ENCODE measurements around the gene LCN2. TPM values are rescaled to one million over a fixed set of nuclear protein-coding genes. Genes with fewer than 3 reads are reported as not detected.
A peak's percentile ranks its signal among the peaks of the same experiment; 100 is the strongest.

LCN2 gene
- total RNA-seq, 2 experiments from 2014 or later = not detected

GRCh38 chr9:128149951-128150593, 819 bp downstream of the LCN2 start:
- Histone ChIP-seq H3K9me3 (ENCODE audit: control insufficient read depth in 1 of 2, insufficient read depth in 1 of 2, low read length in 2 of 2) (no peaks in the 10 kb centered on the region), H3K36me3 (ENCODE audit: insufficient read depth, low read length) (no peaks in the 10 kb centered on the region), H3K27ac (ENCODE audit: low read depth in 1 of 2, low read length in 2 of 2) (no peak overlapping the region), H3K4me3 (ENCODE audit: low read length) (no peak overlapping the region), H3K27me3 (ENCODE audit: control insufficient read depth in 1 of 2, insufficient read depth in 2 of 2, low read length in 2 of 2) (no peaks in the 10 kb centered on the region), H3K4me1 (ENCODE audit: insufficient read depth, low read length) (no peaks in the 10 kb centered on the region)
- Mint-ChIP-seq H3K36me3 (ENCODE audit: low read depth) (no peaks in the 10 kb centered on the region), H3K27ac (no peak overlapping the region), H3K4me1 (ENCODE audit: low read depth) (no peaks in the 10 kb centered on the region), H3K4me3 (no peak overlapping the region), H3K27me3 (no peaks in the 10 kb centered on the region), H3K9me3 (no peaks in the 10 kb centered on the region)
- CTCF ChIA-PET = no interaction called here
- POLR2A ChIA-PET = no interaction called here
- no peak for DNase-seq
- ATAC-seq (ENCODE audit: poor library complexity) = no peak
- no peak for TF ChIP-seq CTCF (IDR thresholded peaks at IDR 0.05)
- intact Hi-C loops (cut with DNase I, micrococcal nuclease) = loop anchor here in 1 of 2 experiments (10.0 kb wide), 1 partner anchor 925 kb away; no protein-coding TSS in a partner anchor

- H3K4me1 Mint-ChIP-seq (ENCODE audit: low read depth) = no peaks in the 10 kb centered on the region
- ChIA-PET POLR2A (no interaction called here), CTCF (no interaction called here)
- DNase-seq = peak in 1 of 14 experiments; percentile 12
- no peak overlapping the region for H3K4me3 Mint-ChIP-seq
- Histone ChIP-seq H3K4me1 (ENCODE audit: insufficient read depth, low read length) (no peaks in the 10 kb centered on the region), H3K36me3 (ENCODE audit: insufficient read depth, low read length) (no peaks in the 10 kb centered on the region), H3K9me3 (ENCODE audit: control insufficient read depth in 1 of 2, insufficient read depth in 1 of 2, low read length in 2 of 2) (no peaks in the 10 kb centered on the region), H3K4me3 (ENCODE audit: low read length) (no peak overlapping the region), H3K27me3 (ENCODE audit: control insufficient read depth in 1 of 2, insufficient read depth in 2 of 2, low read length in 2 of 2) (no peaks in the 10 kb centered on the region), H3K27ac (ENCODE audit: low read depth in 1 of 2, low read length in 2 of 2) (no peak overlapping the region)
- intact Hi-C loops (cut with DNase I, micrococcal nuclease) = loop anchor here in 1 of 2 experiments (10.0 kb wide), 1 partner anchor 926 kb away; no protein-coding TSS in a partner anchor
- H3K27ac Mint-ChIP-seq = no peak overlapping the region
- no peaks in the 10 kb centered on the region for H3K27me3 Mint-ChIP-seq
- no peaks in the 10 kb centered on the region for H3K36me3 Mint-ChIP-seq (ENCODE audit: low read depth)
- TF ChIP-seq CTCF (IDR thresholded peaks at IDR 0.05) = no peak
- peak; percentile 55 for ATAC-seq (ENCODE audit: poor library complexity)
- no peaks in the 10 kb centered on the region for H3K9me3 Mint-ChIP-seq
These were observed 1.5 kb downstream of the LCN2 start for GRCh38 chr9:128150594-128151308.

- Histone ChIP-seq H3K9me3 (ENCODE audit: control insufficient read depth in 1 of 2, insufficient read depth in 1 of 2, low read length in 2 of 2) (no peaks in the 10 kb centered on the region), H3K4me1 (ENCODE audit: insufficient read depth, low read length) (no peaks in the 10 kb centered on the region), H3K36me3 (ENCODE audit: insufficient read depth, low read length) (no peaks in the 10 kb centered on the region), H3K27ac (ENCODE audit: low read depth in 1 of 2, low read length in 2 of 2) (no peak overlapping the region), H3K27me3 (ENCODE audit: control insufficient read depth in 1 of 2, insufficient read depth in 2 of 2, low read length in 2 of 2) (no peaks in the 10 kb centered on the region), H3K4me3 (ENCODE audit: low read length) (no peak overlapping the region)
- ChIA-PET CTCF (no interaction called here), POLR2A (no interaction called here)
- no peak overlapping the region for H3K27ac Mint-ChIP-seq
- no peaks in the 10 kb centered on the region for H3K36me3 Mint-ChIP-seq (ENCODE audit: low read depth)
- ATAC-seq (ENCODE audit: poor library complexity) (no peak), DNase-seq (no peak)
- H3K4me3 Mint-ChIP-seq = no peak overlapping the region
- H3K9me3 Mint-ChIP-seq = no peaks in the 10 kb centered on the region
- intact Hi-C loops (cut with DNase I, micrococcal nuclease) = loop anchor here in 1 of 2 experiments (10.0 kb wide), 1 partner anchor 927 kb away; no protein-coding TSS in a partner anchor
- H3K4me1 Mint-ChIP-seq (ENCODE audit: low read depth) = no peaks in the 10 kb centered on the region
- no peak for TF ChIP-seq CTCF (IDR thresholded peaks at IDR 0.05)
- no peaks in the 10 kb centered on the region for H3K27me3 Mint-ChIP-seq
These were observed 2.3 kb downstream of the LCN2 start for GRCh38 chr9:128151309-128152132.
